ENCODE results near the gene CPLANE2. TPM values are rescaled to one million over a fixed set of nuclear protein-coding genes. Genes with fewer than 3 reads are reported as not detected.
A peak's percentile ranks its signal among the peaks of the same experiment; 100 is the strongest.

The CPLANE2 gene
- total RNA-seq (2021), result 5.5 and 7.6 TPM in 2 replicates
- percentile 32 among the genes with signal in this experiment for Bru-seq, nascent RNA
- BruChase-seq, experiment 1, labeled RNA remaining after a 2-hour chase, result percentile 42 among the genes with signal in this experiment
- percentile 49 among the genes with signal in this experiment for BruChase-seq, experiment 2, labeled RNA remaining after a 6-hour chase
- long read RNA-seq, partial matches to known transcripts, result 0 of 4 reads
- long read RNA-seq, other reads (novel, unspliced or antisense), result 0 of 4 reads

- TF ChIP-seq EZH2 (IDR thresholded peaks at IDR 0.05; ENCODE audit: borderline replicate concordance, low read depth, low read length, poor library complexity, severe bottlenecking) (no peak), CTCF (conservative IDR thresholded peaks at IDR 0.05; ENCODE audit: low read depth, low read length) (no peak)
- BruUV-seq (replicated peaks), result no TSS peak
- intact Hi-C loops (cut with micrococcal nuclease; ENCODE audit: unreplicated experiment), result loop anchor here (2.0 kb wide), 1 partner anchor 158 kb away; no protein-coding TSS in a partner anchor
- Histone ChIP-seq H3K4me1 (ENCODE audit: insufficient read depth, low read length, poor library complexity, severe bottlenecking) (peaks cover 12% of the 10 kb centered on the region), H3K27me3 (replicated peaks; ENCODE audit: insufficient read depth, low read depth, low read length, poor library complexity) (no peaks in the 10 kb centered on the region), H3K27ac (ENCODE audit: low read depth, low read length, poor library complexity, severe bottlenecking) (peak within 1 kb of the TSS; percentile 71), H3K36me3 (ENCODE audit: insufficient read depth, low read length, poor library complexity, severe bottlenecking) (no peaks in the 10 kb centered on the region), H3K4me3 (ENCODE audit: low read depth, low read length, poor library complexity, severe bottlenecking) (peak within 1 kb of the TSS; percentile 67), H3K9me3 (ENCODE audit: low read depth, low read length, poor library complexity, severe bottlenecking) (no peaks in the 10 kb centered on the region)
- POLR2A ChIA-PET (ENCODE audit: low non-redundant PET), result no interaction called here
- CTCF ChIA-PET, result no interaction called here
- DNase-seq (ENCODE audit: low spot score), result peak; percentile 93
Observed at GRCh38 chr1:16236511-16237342, at the start of gene CPLANE2. Gene CPLANE2 (minus strand): TSS chr1:16237183. CDS start chr1:16236742, 441 bp downstream.

GRCh38 chr1:16286122-16286521 lies 49.1 kb upstream of the CPLANE2 start:
- no peaks in the 10 kb centered on the region for H3K27me3 ChIP-seq (replicated peaks; ENCODE audit: insufficient read depth, low read depth, low read length, poor library complexity)
- no peaks in the 10 kb centered on the region for H3K36me3 ChIP-seq (ENCODE audit: insufficient read depth, low read length, poor library complexity, severe bottlenecking)
- H3K4me1 ChIP-seq (ENCODE audit: insufficient read depth, low read length, poor library complexity, severe bottlenecking), result no peaks in the 10 kb centered on the region
- ChIA-PET CTCF (no interaction called here), POLR2A (ENCODE audit: low non-redundant PET) (no interaction called here)
- no peaks in the 10 kb centered on the region for H3K9me3 ChIP-seq (ENCODE audit: low read depth, low read length, poor library complexity, severe bottlenecking)
- intact Hi-C loops (cut with micrococcal nuclease; ENCODE audit: unreplicated experiment), result no loop called here
- DNase-seq (ENCODE audit: low spot score), result no peak
- TF ChIP-seq EZH2 (IDR thresholded peaks at IDR 0.05; ENCODE audit: borderline replicate concordance, low read depth, low read length, poor library complexity, severe bottlenecking) (no peak), CTCF (conservative IDR thresholded peaks at IDR 0.05; ENCODE audit: low read depth, low read length) (no peak)
- BruUV-seq (replicated peaks), result no TSS peak
- H3K4me3 ChIP-seq (ENCODE audit: low read depth, low read length, poor library complexity, severe bottlenecking), result no peak overlapping the region
- H3K27ac ChIP-seq (ENCODE audit: low read depth, low read length, poor library complexity, severe bottlenecking), result no peak overlapping the region

- Histone ChIP-seq H3K4me3 (ENCODE audit: low read depth, low read length, poor library complexity, severe bottlenecking) (no peak overlapping the region), H3K27me3 (replicated peaks; ENCODE audit: insufficient read depth, low read depth, low read length, poor library complexity) (no peaks in the 10 kb centered on the region), H3K36me3 (ENCODE audit: insufficient read depth, low read length, poor library complexity, severe bottlenecking) (no peaks in the 10 kb centered on the region), H3K9me3 (ENCODE audit: low read depth, low read length, poor library complexity, severe bottlenecking) (no peaks in the 10 kb centered on the region), H3K27ac (ENCODE audit: low read depth, low read length, poor library complexity, severe bottlenecking) (no peak overlapping the region), H3K4me1 (ENCODE audit: insufficient read depth, low read length, poor library complexity, severe bottlenecking) (no peaks in the 10 kb centered on the region)
- DNase-seq (ENCODE audit: low spot score), result no peak
- no TSS peak for BruUV-seq (replicated peaks)
- intact Hi-C loops (cut with micrococcal nuclease; ENCODE audit: unreplicated experiment), result no loop called here
- POLR2A ChIA-PET (ENCODE audit: low non-redundant PET), result interaction anchor here (0.6 kb wide), 2 partner anchors 13 to 182 kb away, joined by 3 read pairs; no protein-coding TSS in a partner anchor
- CTCF ChIA-PET, result no interaction called here
- TF ChIP-seq EZH2 (IDR thresholded peaks at IDR 0.05; ENCODE audit: borderline replicate concordance, low read depth, low read length, poor library complexity, severe bottlenecking) (no peak), CTCF (conservative IDR thresholded peaks at IDR 0.05; ENCODE audit: low read depth, low read length) (no peak)
Observed at GRCh38 chr1:16281765-16282164, 44.8 kb upstream of the CPLANE2 start.

Measured in A673 (cell line).